ENCODE data around the gene CTSH.

DNA sequence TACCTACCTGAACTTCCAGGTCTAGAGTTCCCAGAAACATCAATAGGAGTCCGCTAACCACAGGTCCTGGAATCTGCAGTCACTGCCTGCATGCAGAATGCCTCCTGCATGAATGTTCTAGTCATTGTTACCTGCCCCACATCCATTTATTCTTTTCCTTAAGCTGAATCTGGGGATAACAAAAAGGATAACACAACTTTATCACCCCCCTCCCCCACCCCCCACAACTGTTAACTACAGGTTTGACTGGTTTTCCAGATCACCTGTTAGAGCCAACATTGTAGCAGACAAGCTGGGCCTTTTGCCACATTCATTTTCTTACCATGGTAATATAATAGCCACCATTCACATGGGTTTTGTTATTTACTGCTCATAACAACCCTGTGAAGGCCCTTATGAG lies 4.6 kb upstream of the CTSH start:
- TF ChIP-seq EZH2 (IDR thresholded peaks at IDR 0.05; ENCODE audit: low read length, unreplicated experiment) = no peak
- no peak for TF ChIP-seq EZH2phosphoT487 (IDR thresholded peaks at IDR 0.05; ENCODE audit: borderline replicate concordance, low read length)
